Smooth muscle cell (in vitro differentiated cells): Measurements from ENCODE around the gene GLYATL1B. TPM values are rescaled to one million over a fixed set of nuclear protein-coding genes. Genes with fewer than 3 reads are reported as not detected.
"Not testable (repeated sequence)": the region's sequence is repeated elsewhere in the genome, so short reads cannot be mapped to it uniquely, and the experiment has no call there.

Experiments used
- DNase-seq: peaks from one replicate; lab custom pipeline; 2025; ENCODE audit not compliant: unreplicated experiment; lab: John Stamatoyannopoulos, UW
- H2AFZ ChIP-seq: fragments of 200-600 bp; sonication (generic); 2 replicates; pipeline ENCODE4 v1.6.0; 2016; ENCODE audit warnings: antibody characterized with exemption, low read depth, mild to moderate bottlenecking
- H3F3A ChIP-seq: fragments of 200-600 bp; sonication (generic); 2 replicates; pipeline ENCODE4 v1.6.0; 2017; ENCODE audit warnings: antibody characterized with exemption, low read depth
- H3K27ac ChIP-seq: fragments of 200-600 bp; sonication (generic); 2 replicates; pipeline ENCODE4 v1.5.1; 2016; ENCODE audit warnings: low read depth, mild to moderate bottlenecking
- H3K27me3 ChIP-seq: fragments of 200-600 bp; sonication (generic); 2 replicates; pipeline ENCODE4 v1.6.1; 2016; ENCODE audit warnings: low read depth, mild to moderate bottlenecking
- H3K36me3 ChIP-seq: fragments of 200-600 bp; sonication (generic); 2 replicates; pipeline ENCODE4 v1.5.1; 2016; ENCODE audit warnings: low read depth
- H3K4me1 ChIP-seq: fragments of 200-600 bp; sonication (generic); 2 replicates; pipeline ENCODE4 v1.5.1; 2016; ENCODE audit warnings: low read depth
- H3K4me2 ChIP-seq: fragments of 200-600 bp; sonication (generic); 2 replicates; pipeline ENCODE4 v1.6.0; 2016; ENCODE audit warnings: mild to moderate bottlenecking
- H3K4me3 ChIP-seq: fragments of 200-600 bp; sonication (generic); 2 replicates; pipeline ENCODE4 v1.5.1; 2016; ENCODE audit warnings: mild to moderate bottlenecking
- H3K79me2 ChIP-seq: fragments of 200-600 bp; sonication (generic); 2 replicates; pipeline ENCODE4 v1.6.0; 2016; ENCODE audit warnings: low read depth, mild to moderate bottlenecking
- H3K9ac ChIP-seq: fragments of 200-600 bp; sonication (generic); 2 replicates; pipeline ENCODE4 v1.6.0; 2016; ENCODE audit warnings: low read depth
- H3K9me3 ChIP-seq: fragments of 200-600 bp; sonication (generic); replicated peaks from 2 replicates; pipeline ENCODE4 v1.5.1; 2016; ENCODE audit warnings: low read depth
- H4K20me1 ChIP-seq: fragments of 200-600 bp; sonication (generic); 2 replicates; pipeline ENCODE4 v1.6.0; 2016; ENCODE audit warnings: low read depth
- WGBS: methylation state at CpG from one replicate; pipeline ENCODE4 v1.1.7; 2016; ENCODE audit warnings: low lambda C conversion rate; 5-methylcytosine and 5-hydroxymethylcytosine counted together
- polyA plus RNA-seq: library from polyadenylated mRNA; unstranded; fragments of >200 nt; fragmentation: Nextera tagmentation; extraction: Ambion mirVana; gene quantifications from 2 replicates; pipeline ENCODE4 v1.2.1, GENCODE V29; 2016
- total RNA-seq: library from RNA; depleted of rRNA; stranded (reverse); fragments of >200 nt; gene quantifications from 2 replicates; pipeline ENCODE4 v1.2.3, GENCODE V29; 2014
- TF ChIP-seq, protein P1 (sequence below): fragments of 200-600 bp; sonication (generic); IDR thresholded peaks from 2 replicates; pipeline ENCODE4 v1.5.1; 2017; ENCODE audit warnings: borderline replicate concordance, mild to moderate bottlenecking, antibody characterized with exemption; ENCODE audit not compliant: insufficient read depth, poor library complexity, severe bottlenecking

GLYATL1B gene
- total and polyA plus RNA-seq, 2 experiments from 2014 or later, result not detected

DNA sequence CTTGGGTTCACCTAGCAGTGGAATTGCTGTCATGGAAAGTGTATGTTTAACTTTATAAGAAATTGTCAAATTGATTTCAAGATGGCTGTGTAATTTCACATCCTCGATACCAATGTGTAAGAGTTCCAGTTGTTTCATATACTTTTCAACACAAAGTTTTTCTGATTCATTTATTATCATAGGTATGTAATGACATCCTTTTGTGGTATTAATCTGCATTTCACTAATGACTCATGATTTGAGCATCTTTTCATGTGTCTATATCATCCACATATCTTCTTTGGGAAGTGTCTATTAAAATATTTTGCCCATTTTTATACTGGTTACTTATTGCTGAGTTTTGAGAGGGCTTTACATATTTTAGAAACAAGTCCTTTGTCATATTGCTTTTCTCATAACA, 17.0 kb upstream of the GLYATL1B start:
- H3K9me3 ChIP-seq, result no peaks in the 10 kb centered on the region
- H3F3A ChIP-seq, result no peaks in the 10 kb centered on the region
- no peak overlapping the region for H3K4me2 ChIP-seq
- TF ChIP-seq, protein P1, sequence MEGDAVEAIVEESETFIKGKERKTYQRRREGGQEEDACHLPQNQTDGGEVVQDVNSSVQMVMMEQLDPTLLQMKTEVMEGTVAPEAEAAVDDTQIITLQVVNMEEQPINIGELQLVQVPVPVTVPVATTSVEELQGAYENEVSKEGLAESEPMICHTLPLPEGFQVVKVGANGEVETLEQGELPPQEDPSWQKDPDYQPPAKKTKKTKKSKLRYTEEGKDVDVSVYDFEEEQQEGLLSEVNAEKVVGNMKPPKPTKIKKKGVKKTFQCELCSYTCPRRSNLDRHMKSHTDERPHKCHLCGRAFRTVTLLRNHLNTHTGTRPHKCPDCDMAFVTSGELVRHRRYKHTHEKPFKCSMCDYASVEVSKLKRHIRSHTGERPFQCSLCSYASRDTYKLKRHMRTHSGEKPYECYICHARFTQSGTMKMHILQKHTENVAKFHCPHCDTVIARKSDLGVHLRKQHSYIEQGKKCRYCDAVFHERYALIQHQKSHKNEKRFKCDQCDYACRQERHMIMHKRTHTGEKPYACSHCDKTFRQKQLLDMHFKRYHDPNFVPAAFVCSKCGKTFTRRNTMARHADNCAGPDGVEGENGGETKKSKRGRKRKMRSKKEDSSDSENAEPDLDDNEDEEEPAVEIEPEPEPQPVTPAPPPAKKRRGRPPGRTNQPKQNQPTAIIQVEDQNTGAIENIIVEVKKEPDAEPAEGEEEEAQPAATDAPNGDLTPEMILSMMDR, result no peak
- no peak overlapping the region for H2AFZ ChIP-seq
- H3K4me1 ChIP-seq, result no peaks in the 10 kb centered on the region
- no peaks in the 10 kb centered on the region for H3K36me3 ChIP-seq
- no peak for DNase-seq
- no peaks in the 10 kb centered on the region for H3K79me2 ChIP-seq
- H3K27me3 ChIP-seq, result peaks cover 8% of the 10 kb centered on the region
- 79% methylated on average over 1 of the region's 1 CpG for WGBS
- no peaks in the 10 kb centered on the region for H4K20me1 ChIP-seq
- H3K4me3 ChIP-seq, result no peak overlapping the region
- no peak overlapping the region for H3K9ac ChIP-seq
- no peak overlapping the region for H3K27ac ChIP-seq

DNA sequence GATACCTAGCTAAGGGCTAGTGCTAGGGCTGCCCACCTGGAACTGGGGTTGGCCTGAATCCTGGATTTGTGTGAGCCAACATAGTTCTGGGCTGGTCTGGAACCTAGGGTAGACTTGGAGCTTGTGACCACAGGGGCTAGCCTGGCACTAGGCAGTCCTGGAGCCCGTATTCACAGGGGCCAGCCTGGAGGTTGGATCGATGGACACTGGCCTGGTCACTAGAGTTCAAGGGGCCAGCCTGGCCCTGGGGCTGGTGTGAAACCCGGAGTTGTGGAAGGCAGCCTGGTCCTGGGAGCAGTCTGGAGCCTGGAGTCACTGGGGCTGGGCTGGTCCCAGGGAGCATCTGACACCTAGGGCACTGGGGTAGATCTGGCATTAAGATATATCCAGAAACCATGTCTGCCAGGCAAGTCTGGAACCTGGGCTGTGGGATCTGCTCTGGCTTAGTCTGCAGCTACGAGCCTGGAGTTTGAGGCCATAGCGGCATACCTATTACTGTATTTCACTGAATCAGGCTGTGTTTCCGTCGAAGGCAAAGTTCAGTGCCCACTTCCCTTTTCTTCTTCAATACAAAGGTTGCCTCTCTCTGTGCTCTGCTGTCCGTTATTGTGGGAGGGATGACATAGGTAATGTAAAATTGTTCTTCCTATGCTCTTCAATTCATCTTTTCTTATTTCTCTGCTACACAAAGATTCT, 9.1 kb upstream of the GLYATL1B start:
- 91% methylated on average over 8 of the region's 8 CpGs for WGBS
- no peak overlapping the region for H3K27ac ChIP-seq
- H3K4me3 ChIP-seq, result no peak overlapping the region
- H3K9ac ChIP-seq, result no peak overlapping the region
- H3K4me2 ChIP-seq, result no peak overlapping the region
- H3F3A ChIP-seq, result no peaks in the 10 kb centered on the region
- TF ChIP-seq, protein P1, result no peak
- H3K9me3 ChIP-seq, result no peaks in the 10 kb centered on the region
- H2AFZ ChIP-seq, result no peak overlapping the region
- H3K36me3 ChIP-seq, result no peaks in the 10 kb centered on the region
- no peaks in the 10 kb centered on the region for H3K4me1 ChIP-seq
- no peaks in the 10 kb centered on the region for H3K79me2 ChIP-seq
- H3K27me3 ChIP-seq, result no peaks in the 10 kb centered on the region
- no peaks in the 10 kb centered on the region for H4K20me1 ChIP-seq
- no peak for DNase-seq

DNA sequence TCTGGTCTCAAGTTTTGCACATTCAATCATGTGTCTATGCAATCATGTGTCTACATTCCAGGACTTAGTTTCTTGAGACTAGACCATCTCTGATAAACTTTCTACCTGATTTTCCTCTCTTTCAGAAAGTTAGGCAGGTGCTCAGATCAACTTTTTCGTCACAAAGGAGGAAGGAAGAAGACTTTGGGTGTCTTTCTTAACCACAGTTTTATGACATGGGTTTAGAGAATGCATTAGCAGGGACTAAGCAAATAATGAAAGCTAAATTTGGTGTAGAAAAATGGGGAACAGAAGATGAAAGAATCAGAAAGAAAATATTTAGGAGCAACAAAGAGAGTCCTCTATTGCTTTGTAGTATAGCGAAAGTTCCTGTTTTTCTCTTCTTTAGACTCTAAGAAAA, 7.7 kb upstream of the GLYATL1B start:
- H3K4me3 ChIP-seq, result no peak overlapping the region
- TF ChIP-seq, protein P1, result no peak
- H3K4me1 ChIP-seq, result no peaks in the 10 kb centered on the region
- no peaks in the 10 kb centered on the region for H3K9me3 ChIP-seq
- no peak overlapping the region for H3K4me2 ChIP-seq
- no peak overlapping the region for H3K9ac ChIP-seq
- H3K36me3 ChIP-seq, result no peaks in the 10 kb centered on the region
- 94% methylated on average over 2 of the region's 2 CpGs for WGBS
- no peak for DNase-seq
- H2AFZ ChIP-seq, result no peak overlapping the region
- no peak overlapping the region for H3K27ac ChIP-seq
- H3F3A ChIP-seq, result no peaks in the 10 kb centered on the region
- no peaks in the 10 kb centered on the region for H3K27me3 ChIP-seq
- H4K20me1 ChIP-seq, result no peaks in the 10 kb centered on the region
- no peaks in the 10 kb centered on the region for H3K79me2 ChIP-seq

DNA sequence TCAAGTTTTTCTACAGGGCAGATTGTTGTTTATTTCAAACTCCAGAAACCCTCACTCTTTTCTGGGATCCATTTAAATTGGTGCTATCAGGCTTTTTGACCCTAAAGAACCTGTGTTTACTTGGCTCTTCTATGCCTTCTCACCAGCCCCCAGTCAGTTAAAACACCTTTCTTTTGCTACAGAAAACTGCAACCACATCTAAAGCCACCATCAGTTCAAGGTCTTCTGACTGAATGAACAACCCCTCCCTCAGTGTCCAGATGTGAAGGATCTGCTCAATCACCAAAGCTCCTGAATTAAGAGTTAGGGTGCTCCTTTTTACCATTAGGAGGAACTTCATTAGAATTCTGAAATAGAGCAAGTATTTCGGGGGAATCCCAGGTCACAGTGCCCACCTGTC, 7.0 kb upstream of the GLYATL1B start:
- 84% methylated on average over 1 of the region's 1 CpG for WGBS

DNA sequence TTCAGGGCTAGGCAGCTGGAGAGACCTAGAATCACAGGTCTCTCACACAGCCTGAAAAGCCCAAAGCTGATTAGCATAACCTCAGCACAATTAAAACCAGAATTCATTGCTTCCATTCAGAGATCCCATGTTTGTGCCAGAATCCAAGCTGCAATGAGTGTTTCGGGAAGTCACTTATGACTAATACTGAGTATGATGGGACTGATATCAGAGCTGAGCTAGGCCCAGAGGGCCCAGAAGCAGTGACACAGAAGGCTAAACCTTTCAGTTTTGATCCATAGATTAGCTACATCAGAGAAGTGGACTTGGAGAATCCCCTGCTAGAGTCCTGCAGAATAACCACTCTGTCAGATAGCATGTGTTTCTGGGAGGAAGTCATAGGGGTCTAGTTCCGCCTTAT, 5.7 kb upstream of the GLYATL1B start:
- not testable (repeated sequence) for H3K4me1 ChIP-seq, DNase-seq, H3K9ac ChIP-seq, H3F3A ChIP-seq, H3K36me3 ChIP-seq, H3K4me2 ChIP-seq, H4K20me1 ChIP-seq, H3K79me2 ChIP-seq, H3K27ac ChIP-seq, H3K27me3 ChIP-seq, H2AFZ ChIP-seq, H3K9me3 ChIP-seq, H3K4me3 ChIP-seq
- 79% methylated on average over 2 of the region's 2 CpGs for WGBS

More for the DNA sequence above, 7.0 kb upstream of the GLYATL1B start:
- H3K9ac ChIP-seq, result no peak overlapping the region
- H2AFZ ChIP-seq, result no peak overlapping the region
- H3K27me3 ChIP-seq, result no peaks in the 10 kb centered on the region
- TF ChIP-seq, protein P1, result no peak
- H3K27ac ChIP-seq, result no peak overlapping the region
- H3K4me1 ChIP-seq, result no peaks in the 10 kb centered on the region
- no peak for DNase-seq
- H3F3A ChIP-seq, result no peaks in the 10 kb centered on the region
- no peaks in the 10 kb centered on the region for H3K79me2 ChIP-seq
- no peaks in the 10 kb centered on the region for H4K20me1 ChIP-seq
- H3K4me3 ChIP-seq, result no peak overlapping the region
- no peak overlapping the region for H3K4me2 ChIP-seq
- H3K9me3 ChIP-seq, result no peaks in the 10 kb centered on the region
- no peaks in the 10 kb centered on the region for H3K36me3 ChIP-seq
